Measurements from ENCODE around the gene DLGAP1.
A peak's percentile ranks its signal among the peaks of the same experiment; 100 is the strongest.

The DLGAP1 gene

DNA sequence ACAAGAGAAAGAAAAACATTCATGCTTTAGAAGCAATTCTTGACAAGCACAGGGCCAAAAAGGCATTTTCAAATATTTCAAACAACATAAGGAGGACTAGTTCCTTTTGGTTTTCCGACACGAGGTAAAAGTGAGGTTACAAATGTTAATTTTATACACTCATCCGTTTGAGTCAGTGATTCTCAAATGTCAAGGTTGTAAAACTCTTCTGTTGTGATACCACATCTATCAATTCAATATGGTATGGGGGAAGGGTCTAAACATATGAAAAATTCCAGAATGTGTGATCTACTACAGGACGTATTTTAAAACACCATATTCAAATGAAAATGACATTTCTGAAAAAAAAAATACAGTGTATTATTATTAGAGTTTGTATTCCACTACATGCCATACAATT lies 952.5 kb downstream of the DLGAP1 start:
- DNase-seq (ENCODE audit: low read depth): no peak
- H3K4me3 ChIP-seq (ENCODE audit: low read depth, low read length): no peak overlapping the region
- no peak for TF ChIP-seq MYC (IDR thresholded peaks at IDR 0.05; ENCODE audit: low read depth, low read length)
- TF ChIP-seq, protein P1, sequence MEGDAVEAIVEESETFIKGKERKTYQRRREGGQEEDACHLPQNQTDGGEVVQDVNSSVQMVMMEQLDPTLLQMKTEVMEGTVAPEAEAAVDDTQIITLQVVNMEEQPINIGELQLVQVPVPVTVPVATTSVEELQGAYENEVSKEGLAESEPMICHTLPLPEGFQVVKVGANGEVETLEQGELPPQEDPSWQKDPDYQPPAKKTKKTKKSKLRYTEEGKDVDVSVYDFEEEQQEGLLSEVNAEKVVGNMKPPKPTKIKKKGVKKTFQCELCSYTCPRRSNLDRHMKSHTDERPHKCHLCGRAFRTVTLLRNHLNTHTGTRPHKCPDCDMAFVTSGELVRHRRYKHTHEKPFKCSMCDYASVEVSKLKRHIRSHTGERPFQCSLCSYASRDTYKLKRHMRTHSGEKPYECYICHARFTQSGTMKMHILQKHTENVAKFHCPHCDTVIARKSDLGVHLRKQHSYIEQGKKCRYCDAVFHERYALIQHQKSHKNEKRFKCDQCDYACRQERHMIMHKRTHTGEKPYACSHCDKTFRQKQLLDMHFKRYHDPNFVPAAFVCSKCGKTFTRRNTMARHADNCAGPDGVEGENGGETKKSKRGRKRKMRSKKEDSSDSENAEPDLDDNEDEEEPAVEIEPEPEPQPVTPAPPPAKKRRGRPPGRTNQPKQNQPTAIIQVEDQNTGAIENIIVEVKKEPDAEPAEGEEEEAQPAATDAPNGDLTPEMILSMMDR (IDR thresholded peaks at IDR 0.05; ENCODE audit: low read depth, low read length): no peak
- TF ChIP-seq, protein P2, sequence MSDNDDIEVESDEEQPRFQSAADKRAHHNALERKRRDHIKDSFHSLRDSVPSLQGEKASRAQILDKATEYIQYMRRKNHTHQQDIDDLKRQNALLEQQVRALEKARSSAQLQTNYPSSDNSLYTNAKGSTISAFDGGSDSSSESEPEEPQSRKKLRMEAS (IDR thresholded peaks at IDR 0.05; ENCODE audit: low read depth, low read length): no peak
- no peak for TF ChIP-seq POLR2A (IDR thresholded peaks at IDR 0.05; ENCODE audit: extremely low read depth, insufficient read length)

DNA sequence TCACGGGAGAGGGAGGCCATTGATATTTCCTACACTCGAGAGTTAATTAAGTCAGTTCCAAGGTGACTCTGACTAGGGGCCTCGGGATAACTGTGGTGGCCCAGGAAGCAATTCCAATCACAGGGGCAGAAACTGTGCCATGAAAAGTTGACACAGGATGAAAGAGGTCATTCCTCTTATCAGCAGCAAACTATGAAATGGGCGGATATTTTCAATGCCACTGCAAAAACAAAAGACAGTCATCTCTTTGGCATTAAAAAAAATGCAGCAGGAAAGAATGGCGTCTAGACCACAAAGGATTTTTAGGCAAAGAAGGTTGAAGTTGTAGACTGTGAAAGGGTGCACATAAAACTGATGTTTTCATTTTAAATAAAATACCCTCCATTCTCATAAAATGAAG lies 955.1 kb downstream of the DLGAP1 start:
- H3K4me3 ChIP-seq (ENCODE audit: low read depth, low read length): no peak overlapping the region
- TF ChIP-seq POLR2A (IDR thresholded peaks at IDR 0.05; ENCODE audit: extremely low read depth, insufficient read length): no peak
- TF ChIP-seq MYC (IDR thresholded peaks at IDR 0.05; ENCODE audit: low read depth, low read length): no peak
- TF ChIP-seq, protein P2 (IDR thresholded peaks at IDR 0.05; ENCODE audit: low read depth, low read length): no peak
- TF ChIP-seq, protein P1 (IDR thresholded peaks at IDR 0.05; ENCODE audit: low read depth, low read length): no peak
- DNase-seq (ENCODE audit: low read depth): no peak

DNA sequence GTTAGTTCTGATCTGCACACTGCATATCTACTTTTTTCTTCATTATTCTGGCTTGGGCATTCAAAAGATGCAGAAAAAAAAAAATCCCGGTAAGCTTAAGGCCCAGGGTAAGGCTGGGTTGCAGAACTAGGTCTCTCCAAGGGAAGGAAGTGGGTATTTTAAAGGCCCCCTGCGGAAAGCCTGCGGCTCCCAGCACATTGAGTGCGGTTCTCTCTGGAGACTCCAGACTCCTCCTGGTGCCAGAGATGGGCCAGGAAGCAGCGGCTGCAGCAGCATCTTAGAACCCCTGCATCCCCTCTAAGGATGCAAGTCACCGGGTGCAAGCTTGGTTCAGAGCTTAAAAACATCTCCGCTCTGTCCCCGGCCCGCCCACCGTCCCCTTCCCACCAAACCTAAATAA lies 955.6 kb downstream of the DLGAP1 start:
- peak; percentile 81 for DNase-seq (ENCODE audit: low read depth)
- peak overlapping the region; percentile 32 for H3K4me3 ChIP-seq (ENCODE audit: low read depth, low read length)

DNA sequence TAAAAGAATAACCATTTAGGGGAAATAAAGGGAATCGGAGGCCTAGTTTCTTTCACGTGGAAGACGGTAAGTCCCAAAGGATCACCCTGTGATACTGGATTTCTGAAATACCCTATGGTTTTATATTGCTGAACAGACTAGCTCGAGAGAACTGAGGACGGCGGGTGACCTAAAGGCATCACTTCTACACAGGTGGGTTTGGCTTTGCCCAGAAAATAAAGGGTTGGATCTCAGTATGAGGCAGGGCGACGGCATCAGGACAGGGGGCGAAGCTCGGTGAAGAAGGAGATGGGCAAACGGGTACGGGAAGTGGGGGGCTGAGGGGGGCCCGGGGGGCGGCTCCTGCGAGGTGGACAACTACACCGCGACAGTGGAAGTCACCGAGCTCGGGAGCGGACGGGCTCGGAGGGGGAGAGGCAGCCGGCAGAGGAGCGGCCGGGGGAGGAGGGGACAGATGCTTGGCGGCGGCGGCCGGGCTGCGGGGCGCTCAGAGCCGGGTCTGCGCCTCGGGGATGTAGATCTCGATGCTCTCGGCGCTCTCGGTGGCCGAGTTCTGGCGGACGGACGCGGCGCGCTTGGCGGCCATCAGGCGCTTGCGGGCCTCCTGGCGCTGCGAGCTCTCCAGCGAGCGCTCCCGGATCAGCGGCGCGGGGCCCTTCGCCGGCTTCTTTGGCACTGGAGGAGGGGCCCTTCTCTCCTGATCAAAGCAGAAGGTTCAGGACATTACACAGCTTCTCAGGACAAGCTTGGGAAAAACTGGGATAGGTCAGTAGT lies 956.2 kb downstream of the DLGAP1 start:
- DNase-seq (ENCODE audit: low read depth): peak; percentile 67
- H3K4me3 ChIP-seq (ENCODE audit: low read depth, low read length): peak overlapping the region; percentile 32
- TF ChIP-seq, protein P2 (IDR thresholded peaks at IDR 0.05; ENCODE audit: low read depth, low read length): no peak
- TF ChIP-seq MYC (IDR thresholded peaks at IDR 0.05; ENCODE audit: low read depth, low read length) (no peak), POLR2A (IDR thresholded peaks at IDR 0.05; ENCODE audit: extremely low read depth, insufficient read length) (no peak)
- TF ChIP-seq, protein P1 (IDR thresholded peaks at IDR 0.05; ENCODE audit: low read depth, low read length): no peak

More for the DNA sequence above, 955.6 kb downstream of the DLGAP1 start:
- TF ChIP-seq, protein P1 (IDR thresholded peaks at IDR 0.05; ENCODE audit: low read depth, low read length): no peak
- TF ChIP-seq, protein P2 (IDR thresholded peaks at IDR 0.05; ENCODE audit: low read depth, low read length): no peak
- no peak for TF ChIP-seq MYC (IDR thresholded peaks at IDR 0.05; ENCODE audit: low read depth, low read length)
- TF ChIP-seq POLR2A (IDR thresholded peaks at IDR 0.05; ENCODE audit: extremely low read depth, insufficient read length): no peak

DNA sequence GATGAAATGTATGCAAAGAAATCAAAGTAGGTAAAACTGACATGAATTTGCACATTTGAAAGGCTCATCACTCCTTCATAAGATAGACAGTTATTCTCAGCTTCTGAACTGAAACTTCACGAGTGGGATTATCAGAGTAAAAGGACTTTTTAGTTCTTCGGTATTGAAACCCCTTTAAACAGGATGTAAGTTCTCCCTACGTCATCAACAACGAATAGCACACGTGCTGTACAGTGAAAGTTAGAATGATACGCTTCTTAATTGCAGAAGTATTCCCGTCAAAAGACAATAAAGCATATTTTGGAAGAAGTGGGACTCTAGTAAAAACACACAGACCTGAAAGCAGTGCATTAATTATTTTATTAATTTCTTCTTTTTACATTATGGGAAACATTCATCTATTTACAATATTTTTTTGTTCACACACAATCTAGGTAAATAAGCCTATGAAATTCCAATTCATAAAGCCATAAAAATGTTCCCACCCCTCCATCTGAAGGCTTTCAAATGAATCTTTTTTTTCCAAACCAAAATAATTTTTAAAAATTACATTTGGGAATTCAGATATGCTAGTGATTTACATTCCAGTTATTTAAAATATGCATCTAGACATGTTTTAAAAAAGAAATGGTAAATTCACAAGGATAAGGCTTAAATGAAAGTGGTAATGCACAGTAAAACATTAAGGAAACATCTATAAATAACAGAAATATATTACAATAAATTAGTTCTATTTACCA lies 959.2 kb downstream of the DLGAP1 start:
- no peak overlapping the region for H3K4me3 ChIP-seq (ENCODE audit: low read depth, low read length)
- no peak for DNase-seq (ENCODE audit: low read depth)
- no peak for TF ChIP-seq POLR2A (IDR thresholded peaks at IDR 0.05; ENCODE audit: extremely low read depth, insufficient read length)

DNA sequence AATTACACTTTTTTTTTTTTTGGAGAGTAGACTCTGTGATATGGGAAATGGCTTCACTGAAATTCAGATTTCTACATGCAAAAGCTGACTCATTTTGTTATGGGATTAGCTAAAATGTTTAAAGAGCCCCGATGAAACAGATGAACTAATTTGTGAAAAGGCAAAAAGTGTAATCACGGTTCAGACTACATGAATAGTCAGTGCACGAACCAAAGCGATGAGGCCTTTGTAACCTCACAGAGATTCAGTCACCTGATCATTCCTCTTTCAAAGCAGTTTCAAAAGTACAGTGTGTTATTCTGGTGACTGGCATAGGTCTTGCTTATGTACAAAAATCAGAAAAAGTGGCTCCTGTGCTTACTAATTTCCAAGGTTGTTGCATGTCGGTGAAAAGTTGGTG lies 960.5 kb downstream of the DLGAP1 start:
- TF ChIP-seq, protein P1 (IDR thresholded peaks at IDR 0.05; ENCODE audit: low read depth, low read length): no peak
- TF ChIP-seq MYC (IDR thresholded peaks at IDR 0.05; ENCODE audit: low read depth, low read length): no peak
- no peak for TF ChIP-seq POLR2A (IDR thresholded peaks at IDR 0.05; ENCODE audit: extremely low read depth, insufficient read length)
- TF ChIP-seq, protein P2 (IDR thresholded peaks at IDR 0.05; ENCODE audit: low read depth, low read length): no peak
- H3K4me3 ChIP-seq (ENCODE audit: low read depth, low read length): no peak overlapping the region
- DNase-seq (ENCODE audit: low read depth): no peak

Measured in NB4 (cell line).